C4-2B (cell line): ENCODE data around the gene ITGBL1.

ENCODE experiments used
- CTCF ChIP-seq: fragments of 450-650 bp; conservative IDR thresholded peaks from 2 replicates; pipeline ENCODE4 v1.5.1; 2017; ENCODE audit warnings: mild to moderate bottlenecking
- ZFX ChIP-seq: fragments of 450-650 bp; IDR thresholded peaks from 2 replicates; pipeline ENCODE4 v1.6.1; 2017

DNA sequence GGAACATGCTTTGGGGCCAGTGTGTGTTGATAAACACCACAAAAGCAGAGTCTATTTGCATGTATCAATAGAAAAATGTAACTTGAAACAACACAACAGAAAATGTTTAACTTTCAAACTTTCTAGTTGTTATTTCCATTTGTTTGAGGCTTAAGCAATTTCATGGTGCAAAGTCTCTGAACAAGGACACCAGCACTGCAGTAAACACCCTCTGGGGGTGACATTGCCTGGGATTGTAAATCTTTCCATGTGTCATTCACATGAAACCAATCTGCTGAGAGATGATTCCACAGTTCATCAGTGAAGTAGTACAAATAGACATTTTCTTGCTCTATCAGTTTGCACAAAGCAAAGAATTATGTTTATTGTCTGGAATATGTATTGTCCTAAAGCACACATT is 124.5 kb downstream of the ITGBL1 start:
- TF ChIP-seq CTCF (no peak), ZFX (no peak)
